Measurements from ENCODE around the gene NCAPG. TPM values are rescaled to one million over a fixed set of nuclear protein-coding genes. Genes with fewer than 3 reads are reported as not detected.

Gene NCAPG, protein sequence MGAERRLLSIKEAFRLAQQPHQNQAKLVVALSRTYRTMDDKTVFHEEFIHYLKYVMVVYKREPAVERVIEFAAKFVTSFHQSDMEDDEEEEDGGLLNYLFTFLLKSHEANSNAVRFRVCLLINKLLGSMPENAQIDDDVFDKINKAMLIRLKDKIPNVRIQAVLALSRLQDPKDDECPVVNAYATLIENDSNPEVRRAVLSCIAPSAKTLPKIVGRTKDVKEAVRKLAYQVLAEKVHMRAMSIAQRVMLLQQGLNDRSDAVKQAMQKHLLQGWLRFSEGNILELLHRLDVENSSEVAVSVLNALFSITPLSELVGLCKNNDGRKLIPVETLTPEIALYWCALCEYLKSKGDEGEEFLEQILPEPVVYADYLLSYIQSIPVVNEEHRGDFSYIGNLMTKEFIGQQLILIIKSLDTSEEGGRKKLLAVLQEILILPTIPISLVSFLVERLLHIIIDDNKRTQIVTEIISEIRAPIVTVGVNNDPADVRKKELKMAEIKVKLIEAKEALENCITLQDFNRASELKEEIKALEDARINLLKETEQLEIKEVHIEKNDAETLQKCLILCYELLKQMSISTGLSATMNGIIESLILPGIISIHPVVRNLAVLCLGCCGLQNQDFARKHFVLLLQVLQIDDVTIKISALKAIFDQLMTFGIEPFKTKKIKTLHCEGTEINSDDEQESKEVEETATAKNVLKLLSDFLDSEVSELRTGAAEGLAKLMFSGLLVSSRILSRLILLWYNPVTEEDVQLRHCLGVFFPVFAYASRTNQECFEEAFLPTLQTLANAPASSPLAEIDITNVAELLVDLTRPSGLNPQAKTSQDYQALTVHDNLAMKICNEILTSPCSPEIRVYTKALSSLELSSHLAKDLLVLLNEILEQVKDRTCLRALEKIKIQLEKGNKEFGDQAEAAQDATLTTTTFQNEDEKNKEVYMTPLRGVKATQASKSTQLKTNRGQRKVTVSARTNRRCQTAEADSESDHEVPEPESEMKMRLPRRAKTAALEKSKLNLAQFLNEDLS
- 13.6 TPM for total RNA-seq
- polyA plus RNA-seq (ENCODE audit: insufficient read depth in 1 of 8, insufficient read length in 8 of 8, low replicate concordance in 1 of 8), result 10 to 100 TPM; 11.4 to 19.7 (median 15.6) TPM
- long read RNA-seq, donor 1, result 0 reads
- long read RNA-seq, donor 2, result 0 reads
- long read RNA-seq, donor 3, result 0 reads
- long read RNA-seq, donor 4, full-length matches to known transcripts, result 3 of 3 reads
- long read RNA-seq, donor 4, partial matches to known transcripts, result 0 of 3 reads
- long read RNA-seq, donor 4, other reads (novel, unspliced or antisense), result 0 of 3 reads
- long read RNA-seq, donor 5, full-length matches to known transcripts, result 3 of 3 reads
- long read RNA-seq, donor 5, partial matches to known transcripts, result 0 of 3 reads
- long read RNA-seq, donor 5, other reads (novel, unspliced or antisense), result 0 of 3 reads
- long read RNA-seq, donor 6, full-length matches to known transcripts, result 2 of 10 reads
- long read RNA-seq, donor 6, partial matches to known transcripts, result 8 of 10 reads
- long read RNA-seq, donor 6, other reads (novel, unspliced or antisense), result 0 of 10 reads
- long read RNA-seq, donor 7, partial matches to known transcripts, result 5 of 5 reads
- long read RNA-seq, donor 7, other reads (novel, unspliced or antisense), result 0 of 5 reads
- long read RNA-seq, donor 8, result 0 reads
- long read RNA-seq, donor 9, partial matches to known transcripts, result 0 of 1 reads
- long read RNA-seq, donor 9, other reads (novel, unspliced or antisense), result 0 of 1 reads
- long read RNA-seq, donor 10, full-length matches to known transcripts, result 3 of 3 reads
- long read RNA-seq, donor 10, partial matches to known transcripts, result 0 of 3 reads
- long read RNA-seq, donor 10, other reads (novel, unspliced or antisense), result 0 of 3 reads
- long read RNA-seq, donor 11, partial matches to known transcripts, result 0 of 1 reads
- long read RNA-seq, donor 11, other reads (novel, unspliced or antisense), result 0 of 1 reads

DNA sequence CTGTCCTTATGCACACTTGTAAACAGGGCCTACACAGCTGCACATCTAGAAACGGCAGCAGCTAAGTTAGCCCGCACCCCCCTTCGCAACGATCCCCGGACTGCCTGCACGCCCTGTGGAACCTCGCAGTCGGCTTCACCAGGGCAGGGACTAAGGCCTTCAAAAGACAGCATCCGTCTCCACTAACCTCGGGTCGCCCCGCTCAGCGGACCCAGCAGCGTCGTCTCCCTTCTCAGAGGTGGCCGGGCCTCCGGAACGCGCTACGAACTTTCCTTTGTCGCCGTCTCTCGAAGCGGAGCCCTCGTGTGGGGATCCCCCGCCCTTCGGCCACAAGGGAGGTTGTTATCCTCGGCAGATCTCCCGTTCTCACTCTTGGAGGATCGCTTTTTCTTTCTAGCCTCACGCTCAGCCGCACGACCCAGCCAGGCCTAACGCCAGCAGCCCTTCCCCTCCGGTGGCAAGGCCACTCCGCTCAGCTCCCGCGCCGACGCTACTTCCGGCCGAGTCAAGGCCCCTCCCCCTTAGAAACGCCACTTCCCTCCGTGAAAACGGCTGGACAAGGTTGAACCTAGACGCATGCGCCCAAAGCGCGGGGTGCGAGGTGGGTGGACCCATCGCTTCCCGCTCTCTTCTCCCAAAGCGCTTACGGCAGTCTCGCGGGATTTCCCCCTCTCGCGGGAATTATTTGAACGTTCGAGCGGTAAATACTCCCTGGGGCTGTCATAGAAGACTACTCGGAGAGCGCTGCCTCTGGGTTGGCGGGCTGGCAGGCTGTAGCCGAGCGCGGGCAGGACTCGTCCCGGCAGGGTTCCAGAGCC lies at the start of gene NCAPG, which contains the start of gene DCAF16:
NCAPG (plus strand) TSS at position 720 of the 818 bp plus-strand sequence. CDS start 99 bp downstream, outside the sequence.
DCAF16 (minus strand) TSS at position 498 of the 818 bp plus-strand sequence. CDS start 6,616 bp downstream, outside the sequence.
- peak; percentile 100 for DNase-seq
- Histone ChIP-seq H3K4me1 (ENCODE audit: control insufficient read depth, insufficient read depth, low read length) (peaks cover 10% of the 10 kb centered on the region), H3K27ac (ENCODE audit: low read length) (peak within 1 kb of the TSS; percentile 98), H3K4me3 (ENCODE audit: low read length) (peak within 1 kb of the TSS; percentile 81), H3K9me3 (replicated peaks; ENCODE audit: control insufficient read depth, low read depth, low read length) (no peaks in the 10 kb centered on the region), H3K27me3 (ENCODE audit: control insufficient read depth, insufficient read depth, low read length) (no peaks in the 10 kb centered on the region), H3K36me3 (ENCODE audit: control insufficient read depth, insufficient read depth, low read length) (peaks cover 6% of the 10 kb centered on the region)
- under 1% methylated on average over 69 of the region's 69 CpGs for WGBS (ENCODE audit: insufficient coverage)

DNA sequence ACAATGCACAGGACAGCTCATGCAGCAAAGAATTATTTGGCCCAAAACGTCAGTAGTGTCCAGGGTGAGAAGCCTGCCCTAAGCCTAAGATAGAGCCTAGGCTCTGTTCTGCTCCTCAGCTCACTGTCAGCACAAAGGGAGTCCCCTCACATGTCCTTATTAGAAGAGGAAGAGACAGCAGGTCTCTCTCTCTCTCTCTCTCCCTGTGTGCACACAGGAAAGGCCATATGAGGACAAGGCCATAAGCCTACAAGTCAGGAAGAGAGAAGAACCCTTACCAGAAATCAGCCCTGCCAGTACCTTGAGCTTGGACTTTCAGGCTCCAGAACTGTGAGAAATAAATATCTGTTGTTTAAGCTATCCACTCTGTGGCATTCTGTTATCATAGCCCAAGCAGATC lies 49.7 kb upstream of the NCAPG start:
- Histone ChIP-seq H3K9me3 (replicated peaks; ENCODE audit: control insufficient read depth, low read depth, low read length) (peaks cover 2% of the 10 kb centered on the region), H3K36me3 (ENCODE audit: control insufficient read depth, insufficient read depth, low read length) (no peaks in the 10 kb centered on the region), H3K4me3 (ENCODE audit: low read length) (no peak overlapping the region), H3K27me3 (ENCODE audit: control insufficient read depth, insufficient read depth, low read length) (no peaks in the 10 kb centered on the region), H3K27ac (ENCODE audit: low read length) (no peak overlapping the region), H3K4me1 (ENCODE audit: control insufficient read depth, insufficient read depth, low read length) (peaks cover 7% of the 10 kb centered on the region)
- no peak for DNase-seq
- 33% methylated on average over 1 of the region's 1 CpG for WGBS (ENCODE audit: insufficient coverage)

DNA sequence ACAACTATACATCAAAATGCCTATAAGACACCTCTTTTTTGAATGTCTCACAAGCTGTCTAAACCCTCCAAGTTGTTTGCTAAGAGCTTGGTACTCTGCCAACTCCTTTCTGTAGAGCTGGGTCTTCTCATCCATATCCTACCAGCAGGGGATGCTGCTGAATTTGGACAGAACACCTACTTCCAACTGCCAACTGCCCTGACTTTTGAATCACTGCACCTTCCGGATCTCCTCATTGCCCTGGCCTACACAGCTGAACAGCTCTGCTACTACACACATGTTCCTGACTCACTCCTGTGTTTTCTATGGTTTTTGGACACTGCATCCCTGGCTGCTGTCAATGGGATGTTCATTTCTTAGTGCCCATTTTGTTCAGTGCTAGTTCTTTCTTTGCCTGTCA lies 48.1 kb upstream of the NCAPG start:
- H3K9me3 ChIP-seq (replicated peaks; ENCODE audit: control insufficient read depth, low read depth, low read length), result peaks cover 7% of the 10 kb centered on the region
- DNase-seq, result no peak
- H3K4me1 ChIP-seq (ENCODE audit: control insufficient read depth, insufficient read depth, low read length), result peaks cover 7% of the 10 kb centered on the region
- WGBS (ENCODE audit: insufficient coverage), result 80% methylated on average over 1 of the region's 1 CpG
- H3K27me3 ChIP-seq (ENCODE audit: control insufficient read depth, insufficient read depth, low read length), result no peaks in the 10 kb centered on the region
- no peaks in the 10 kb centered on the region for H3K36me3 ChIP-seq (ENCODE audit: control insufficient read depth, insufficient read depth, low read length)
- peak overlapping the region; percentile 13 for H3K27ac ChIP-seq (ENCODE audit: low read length)
- no peak overlapping the region for H3K4me3 ChIP-seq (ENCODE audit: low read length)

DNA sequence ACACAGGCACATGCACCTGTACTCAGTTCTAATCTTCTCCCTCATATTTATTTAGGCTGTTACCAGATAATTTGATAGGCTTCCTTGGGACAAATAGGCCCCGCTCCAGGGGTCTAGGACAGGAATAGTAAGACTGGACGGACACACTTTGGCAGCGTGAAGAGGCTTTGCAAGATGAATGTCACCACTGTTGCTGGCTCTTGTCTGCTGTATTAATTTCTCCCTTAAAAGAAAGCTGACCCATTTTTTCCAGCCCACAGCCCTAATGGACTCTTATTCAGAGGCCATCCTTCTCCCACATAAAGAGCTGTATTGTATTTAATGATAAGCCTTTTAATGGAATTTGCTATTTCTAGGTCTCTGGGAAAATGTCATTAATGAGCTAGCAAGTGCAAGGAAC lies 47.4 kb upstream of the NCAPG start:
- WGBS (ENCODE audit: insufficient coverage), result no CpG with 5 or more reads among the region's 3 CpGs
- Histone ChIP-seq H3K9me3 (replicated peaks; ENCODE audit: control insufficient read depth, low read depth, low read length) (peaks cover 7% of the 10 kb centered on the region), H3K27me3 (ENCODE audit: control insufficient read depth, insufficient read depth, low read length) (no peaks in the 10 kb centered on the region), H3K36me3 (ENCODE audit: control insufficient read depth, insufficient read depth, low read length) (no peaks in the 10 kb centered on the region), H3K27ac (ENCODE audit: low read length) (peak overlapping the region; percentile 13), H3K4me3 (ENCODE audit: low read length) (no peak overlapping the region), H3K4me1 (ENCODE audit: control insufficient read depth, insufficient read depth, low read length) (peaks cover 7% of the 10 kb centered on the region)
- no peak for DNase-seq

DNA sequence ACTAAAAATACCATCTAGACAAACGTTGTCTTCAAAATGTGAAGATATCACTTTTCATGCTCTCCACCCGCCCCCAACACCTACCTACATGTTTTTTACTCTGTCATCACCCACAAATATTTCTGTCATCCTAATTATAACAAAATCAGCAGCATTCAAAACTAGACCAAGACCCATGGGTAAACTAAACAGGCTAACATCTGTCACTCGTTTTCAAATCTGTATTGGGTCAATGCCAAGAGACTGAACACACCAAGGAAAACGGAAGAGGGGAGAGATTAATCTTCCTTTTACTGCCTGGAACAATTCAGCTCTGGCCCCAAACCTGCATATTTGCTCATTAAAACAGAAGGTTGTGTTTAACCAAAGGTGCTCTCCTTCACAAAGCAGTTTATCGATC lies 46.8 kb upstream of the NCAPG start:
- H3K27ac ChIP-seq (ENCODE audit: low read length), result no peak overlapping the region
- 14% methylated on average over 1 of the region's 5 CpGs for WGBS (ENCODE audit: insufficient coverage)
- no peak overlapping the region for H3K4me3 ChIP-seq (ENCODE audit: low read length)
- no peak for DNase-seq
- no peaks in the 10 kb centered on the region for H3K27me3 ChIP-seq (ENCODE audit: control insufficient read depth, insufficient read depth, low read length)
- H3K4me1 ChIP-seq (ENCODE audit: control insufficient read depth, insufficient read depth, low read length), result peaks cover 7% of the 10 kb centered on the region
- H3K9me3 ChIP-seq (replicated peaks; ENCODE audit: control insufficient read depth, low read depth, low read length), result peaks cover 7% of the 10 kb centered on the region
- no peaks in the 10 kb centered on the region for H3K36me3 ChIP-seq (ENCODE audit: control insufficient read depth, insufficient read depth, low read length)

DNA sequence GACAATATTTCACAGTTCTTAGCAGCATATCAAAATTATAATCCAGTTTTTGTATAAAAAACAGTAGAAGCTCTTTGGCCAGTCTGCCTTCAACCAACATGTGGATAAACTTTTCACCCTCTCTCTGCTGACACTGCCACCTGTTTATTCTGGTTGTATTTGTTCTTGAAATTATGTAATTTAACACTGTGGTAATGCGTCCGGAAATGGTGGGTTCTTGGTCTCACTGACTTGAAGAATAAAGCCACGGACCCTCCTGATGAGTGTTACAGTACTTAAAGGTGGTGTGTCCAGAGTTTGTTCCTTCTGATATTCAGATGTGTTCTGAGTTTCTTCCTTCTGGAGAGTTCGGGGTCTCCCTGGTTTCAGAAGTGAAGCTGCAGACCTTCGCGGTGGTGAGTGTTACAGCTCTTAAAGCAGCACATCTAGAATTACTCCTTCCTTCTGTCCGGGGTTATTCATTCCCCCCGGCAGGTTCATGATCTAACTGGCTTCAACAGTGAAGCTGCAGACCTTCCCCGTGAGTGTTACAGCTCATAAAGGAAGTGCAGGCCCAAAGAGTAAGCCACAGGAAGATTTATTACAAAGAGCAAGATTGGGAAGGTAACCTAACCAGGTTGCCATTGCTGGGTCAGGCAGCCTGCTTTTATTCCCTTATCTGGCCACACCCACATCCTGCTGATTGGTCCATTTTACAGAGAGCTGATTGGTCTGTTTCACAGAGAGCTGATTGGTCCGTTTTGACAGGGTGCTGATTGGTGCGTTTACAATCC lies 45.1 kb upstream of the NCAPG start:
- WGBS (ENCODE audit: insufficient coverage), result 76% methylated on average over 7 of the region's 11 CpGs
- H3K27me3 ChIP-seq (ENCODE audit: control insufficient read depth, insufficient read depth, low read length), result no peaks in the 10 kb centered on the region
- H3K36me3 ChIP-seq (ENCODE audit: control insufficient read depth, insufficient read depth, low read length), result no peaks in the 10 kb centered on the region

DNA sequence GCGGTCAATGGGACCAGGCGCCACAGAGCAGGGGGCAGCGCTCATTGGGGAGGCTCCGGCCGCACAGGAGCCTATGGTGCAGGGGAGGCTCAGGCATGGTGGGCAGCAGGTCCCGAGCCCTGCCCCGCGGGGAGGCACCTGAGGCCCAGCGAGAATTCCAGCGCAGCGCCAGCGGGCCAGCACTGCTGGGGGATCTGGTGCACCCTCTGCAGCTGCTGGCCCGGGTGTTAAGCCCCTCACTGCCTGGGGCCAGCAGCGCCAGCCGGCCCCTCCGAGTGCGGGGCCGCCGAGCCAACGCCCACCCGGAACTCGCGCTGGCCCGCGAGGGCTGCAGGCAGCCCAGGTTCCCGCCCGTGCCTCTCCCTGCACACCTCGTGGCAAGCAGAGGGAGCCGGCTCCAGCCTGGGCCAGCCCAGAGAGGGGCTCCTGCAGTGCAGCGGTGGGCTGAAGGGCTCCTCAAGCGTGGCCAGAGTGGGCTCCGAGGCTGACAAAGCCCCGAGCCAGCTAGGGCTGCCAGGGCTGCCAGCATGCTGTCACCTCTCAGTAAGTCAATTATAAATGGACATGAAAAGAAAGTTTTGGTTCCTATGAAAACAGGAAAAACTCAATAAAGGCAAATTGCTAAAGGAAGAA lies 43.8 kb upstream of the NCAPG start:
- 94% methylated on average over 32 of the region's 33 CpGs for WGBS (ENCODE audit: insufficient coverage)
- no peak overlapping the region for H3K27ac ChIP-seq (ENCODE audit: low read length)

More for the DNA sequence above, 45.1 kb upstream of the NCAPG start:
- Histone ChIP-seq H3K4me1 (ENCODE audit: control insufficient read depth, insufficient read depth, low read length) (peaks cover 7% of the 10 kb centered on the region), H3K27ac (ENCODE audit: low read length) (no peak overlapping the region), H3K9me3 (replicated peaks; ENCODE audit: control insufficient read depth, low read depth, low read length) (peaks cover 7% of the 10 kb centered on the region), H3K4me3 (ENCODE audit: low read length) (no peak overlapping the region)
- DNase-seq, result no peak

More for the DNA sequence above, 43.8 kb upstream of the NCAPG start:
- no peaks in the 10 kb centered on the region for H3K36me3 ChIP-seq (ENCODE audit: control insufficient read depth, insufficient read depth, low read length)
- DNase-seq, result no peak
- peaks cover 7% of the 10 kb centered on the region for H3K9me3 ChIP-seq (replicated peaks; ENCODE audit: control insufficient read depth, low read depth, low read length)
- no peaks in the 10 kb centered on the region for H3K27me3 ChIP-seq (ENCODE audit: control insufficient read depth, insufficient read depth, low read length)
- H3K4me3 ChIP-seq (ENCODE audit: low read length), result no peak overlapping the region
- H3K4me1 ChIP-seq (ENCODE audit: control insufficient read depth, insufficient read depth, low read length), result peaks cover 7% of the 10 kb centered on the region
